T47D (cell line): ENCODE results near the gene PAN2.
A peak's percentile ranks its signal among the peaks of the same experiment; 100 is the strongest.
"Not testable (repeated sequence)": the region's sequence is repeated elsewhere in the genome, so short reads cannot be mapped to it uniquely, and the experiment has no call there.

ENCODE experiments used
- DNase-seq, 2 experiments: peaks; one replicate each; pipeline versions ENCODE4 v3.0.0 to v3.0.0-alpha.2; 2011 to 2012; ENCODE audit warnings: low read depth in 1 of 2, low spot score in 1 of 2
- JUND ChIP-seq: IDR thresholded peaks from 2 replicates; pipeline ENCODE4 v1.6.1; 2012; ENCODE audit warnings: low read depth
- in situ Hi-C: cut with HindIII; loops from 2 replicates; pipeline ENCODE4 v1.10.0; 2016; ENCODE audit warnings: low sequenced_read_pairs, low pct_unique_long_range_greater_than_20kb

PAN2 gene

GRCh38 chr12:56337753-56338251 lies 4.0 kb upstream of the PAN2 start:
- TF ChIP-seq JUND: no peak
- in situ Hi-C loops: no loop called here
- no peak for DNase-seq

DNA sequence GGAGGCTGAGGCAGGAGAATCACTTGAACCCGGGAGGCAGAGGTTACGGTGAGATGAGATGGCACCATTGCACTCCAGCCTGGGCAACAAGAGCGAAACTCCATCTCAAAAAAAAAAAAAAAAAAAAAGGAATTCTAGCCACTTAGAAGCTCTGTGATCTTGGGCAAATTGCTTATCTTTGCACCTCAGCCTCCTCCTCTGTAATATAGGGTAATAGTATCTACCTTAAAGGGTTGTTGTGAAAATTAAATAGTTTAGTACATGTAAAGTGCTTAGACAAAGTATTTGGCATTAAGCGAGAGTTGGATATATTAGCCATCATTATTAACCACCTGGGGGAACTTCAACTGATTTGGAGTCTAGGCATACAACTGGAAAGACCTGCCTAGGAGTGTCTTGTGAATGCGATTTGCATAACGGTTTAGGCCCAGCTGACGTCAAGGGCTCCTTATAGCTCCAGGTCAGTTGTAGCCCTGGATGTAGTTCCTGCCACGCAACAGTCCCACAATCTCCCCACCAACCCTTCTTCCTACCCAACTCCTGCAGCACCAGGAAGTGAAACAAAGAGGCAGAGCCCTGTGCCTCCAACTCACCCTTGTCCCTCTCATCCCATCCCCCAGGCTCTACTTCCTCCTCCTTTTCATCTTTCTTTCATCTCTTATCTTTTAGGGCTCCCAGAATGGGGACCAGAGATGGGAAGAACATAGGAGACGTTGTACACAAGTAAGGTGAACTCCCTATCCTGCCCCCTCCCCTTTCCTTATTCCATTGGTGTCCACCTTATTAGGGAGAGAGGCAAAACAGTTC lies 2.8 kb upstream of the PAN2 start:
- peak in 1 of 2 experiments; percentile 52 for DNase-seq
- no peak for TF ChIP-seq JUND
- in situ Hi-C loops: no loop called here

DNA sequence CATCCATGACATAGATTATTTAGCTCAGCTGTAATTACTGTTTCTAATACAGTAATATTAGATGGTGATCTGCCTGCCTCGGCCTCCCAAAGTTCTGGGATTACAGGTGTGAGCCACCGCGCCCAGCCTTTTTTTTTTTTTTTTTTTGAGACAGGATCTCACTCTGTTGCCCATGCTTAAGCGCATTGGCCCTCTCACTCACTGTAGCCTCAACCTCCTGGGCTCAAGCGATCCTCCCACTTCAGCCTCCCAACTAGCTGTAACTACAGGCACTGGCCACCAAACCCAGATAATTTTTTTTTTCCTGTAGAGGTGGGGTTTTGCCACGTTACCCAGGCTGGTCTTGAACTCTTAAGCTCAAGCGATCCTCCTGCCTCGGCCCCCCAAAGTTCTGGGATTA lies 1.7 kb upstream of the PAN2 start:
- in situ Hi-C loops, DNase-seq: not testable (repeated sequence)

- in situ Hi-C loops: no loop called here
- no peak for TF ChIP-seq JUND
- no peak for DNase-seq
Observed at GRCh38 chr12:56334490-56334793, 642 bp upstream of the PAN2 start.

DNA sequence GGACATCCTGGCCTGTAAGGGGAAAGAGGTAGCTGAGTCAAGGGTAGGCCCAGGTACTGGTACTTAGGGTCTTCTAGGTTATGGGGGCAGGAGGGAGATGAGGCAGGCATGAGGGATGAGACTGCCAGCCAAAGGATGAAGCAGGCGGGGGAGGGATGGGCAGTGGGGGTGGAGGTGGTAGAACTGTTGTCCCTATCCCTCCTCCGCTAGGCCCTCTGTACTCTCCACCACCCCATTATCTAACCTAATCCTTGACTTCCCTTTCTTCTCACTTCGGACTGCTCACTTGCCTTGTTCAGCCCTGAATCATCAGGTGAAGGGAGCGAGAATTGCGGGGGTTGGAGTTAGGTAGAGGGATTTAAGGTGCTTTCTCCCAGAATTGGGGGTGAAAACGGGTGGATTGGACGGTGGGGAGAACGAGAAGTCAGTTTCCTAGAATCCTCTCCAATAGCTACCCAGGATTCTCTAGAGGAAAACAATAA lies 562 bp downstream of the PAN2 start:
- no peak for DNase-seq
- in situ Hi-C loops: no loop called here
- no peak for TF ChIP-seq JUND

DNA sequence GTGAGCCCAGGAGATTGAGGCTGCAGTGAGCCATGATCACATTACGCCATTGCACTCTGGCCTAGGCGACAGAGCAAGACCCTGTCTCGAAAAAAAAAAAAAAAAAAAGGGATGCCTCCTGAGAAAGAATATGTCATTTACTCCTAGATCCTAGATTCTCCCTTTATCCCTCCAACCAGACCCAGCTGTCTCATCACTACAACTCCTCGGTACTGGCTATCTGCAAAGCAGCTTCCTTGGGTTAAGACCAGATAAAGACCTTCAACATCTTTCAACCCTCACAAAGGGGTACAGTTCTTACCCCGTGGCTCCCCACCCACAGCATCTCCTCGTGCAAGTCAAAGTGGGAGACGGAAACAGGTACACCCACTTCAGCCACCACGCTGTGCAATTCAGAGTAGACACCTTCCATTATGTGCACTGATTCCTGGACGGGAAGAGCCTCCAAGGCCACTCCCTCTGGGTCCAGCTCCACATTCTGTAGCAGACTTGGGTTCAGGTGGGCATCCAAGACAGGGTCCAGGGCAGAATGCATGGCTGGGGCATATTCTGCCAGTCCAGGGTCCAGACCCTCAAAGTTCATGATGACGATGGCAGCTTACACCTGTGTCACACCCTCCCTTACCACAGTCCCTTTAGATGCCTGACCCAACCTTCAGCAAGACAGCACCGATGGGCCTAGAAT lies 1.1 kb downstream of the PAN2 start:
- in situ Hi-C loops: no loop called here
- no peak for TF ChIP-seq JUND
- no peak for DNase-seq

DNA sequence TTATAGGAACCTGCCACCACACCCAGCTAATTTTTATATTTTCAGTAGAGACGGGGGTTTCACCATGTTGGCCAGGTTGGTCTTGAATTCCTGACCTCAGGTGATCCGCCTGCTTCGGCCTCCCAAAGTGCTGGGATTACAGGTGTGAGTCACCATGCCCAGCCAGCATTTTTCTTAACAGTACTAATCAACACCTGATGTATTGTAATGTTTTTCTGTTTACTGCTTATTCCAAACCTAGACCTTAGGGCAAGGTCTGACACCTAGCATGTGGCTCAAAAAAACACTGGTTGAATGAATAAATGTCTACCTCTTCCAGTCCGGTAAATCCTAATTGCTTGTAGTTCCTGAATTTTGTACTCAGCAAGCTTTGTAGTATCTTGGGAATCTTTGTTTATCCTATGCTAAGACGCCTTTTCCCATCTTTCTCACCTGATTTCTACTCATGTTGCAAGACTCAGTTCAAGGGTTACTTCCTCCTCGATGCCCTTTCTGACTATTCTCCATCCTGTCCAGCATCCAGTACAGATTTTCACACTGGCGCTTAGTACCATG lies 2.8 kb downstream of the PAN2 start:
- no peak for TF ChIP-seq JUND
- no peak for DNase-seq
- in situ Hi-C loops: no loop called here

DNA sequence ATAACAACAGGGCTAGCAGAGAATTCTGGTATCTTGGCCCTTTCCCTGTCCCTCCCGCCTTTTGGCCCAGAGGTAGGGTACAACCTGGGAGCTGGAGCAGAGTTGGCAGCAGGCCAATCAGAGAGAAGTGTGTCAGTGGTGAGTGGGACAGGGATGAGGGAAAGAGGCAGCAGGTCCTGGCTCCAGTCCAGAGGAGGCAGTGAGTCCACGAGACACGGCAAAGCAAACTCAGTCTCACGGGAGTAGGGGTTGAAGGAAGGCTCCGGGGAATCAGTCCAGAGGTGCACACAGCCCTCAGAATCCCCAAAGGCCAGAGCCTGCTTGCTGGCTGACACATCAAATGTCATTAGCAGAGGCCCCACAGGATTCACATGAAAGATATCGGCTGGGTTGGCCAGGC lies 7.3 kb downstream of the PAN2 start:
- no peak for TF ChIP-seq JUND
- in situ Hi-C loops: no loop called here
- no peak for DNase-seq

- in situ Hi-C loops: no loop called here
- no peak for DNase-seq
Observed at GRCh38 chr12:56326126-56326525, 7.7 kb downstream of the PAN2 start.

DNA sequence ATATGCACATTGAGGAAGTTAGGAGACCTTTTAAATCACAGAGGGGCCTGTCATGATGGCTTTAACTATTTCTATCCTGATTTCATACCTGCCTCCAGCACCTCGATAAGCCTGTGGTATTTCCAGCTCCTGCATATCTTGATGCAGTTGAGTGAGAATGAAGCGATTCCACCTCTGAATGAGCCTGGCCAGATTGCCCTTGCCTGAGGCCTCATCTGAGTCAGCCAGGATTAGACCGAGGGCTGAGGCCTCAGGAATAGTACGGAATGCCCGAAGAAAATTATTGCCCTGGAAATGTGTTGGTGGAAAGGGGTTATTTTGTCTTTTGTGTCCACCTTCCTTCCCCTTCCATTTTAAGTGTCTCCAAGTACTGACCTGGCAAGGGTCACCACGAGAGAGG lies 9.6 kb downstream of the PAN2 start:
- in situ Hi-C loops: no loop called here
- no peak for DNase-seq
- no peak for TF ChIP-seq JUND

More at GRCh38 chr12:56326126-56326525, 7.7 kb downstream of the PAN2 start:
- TF ChIP-seq JUND: no peak

DNA sequence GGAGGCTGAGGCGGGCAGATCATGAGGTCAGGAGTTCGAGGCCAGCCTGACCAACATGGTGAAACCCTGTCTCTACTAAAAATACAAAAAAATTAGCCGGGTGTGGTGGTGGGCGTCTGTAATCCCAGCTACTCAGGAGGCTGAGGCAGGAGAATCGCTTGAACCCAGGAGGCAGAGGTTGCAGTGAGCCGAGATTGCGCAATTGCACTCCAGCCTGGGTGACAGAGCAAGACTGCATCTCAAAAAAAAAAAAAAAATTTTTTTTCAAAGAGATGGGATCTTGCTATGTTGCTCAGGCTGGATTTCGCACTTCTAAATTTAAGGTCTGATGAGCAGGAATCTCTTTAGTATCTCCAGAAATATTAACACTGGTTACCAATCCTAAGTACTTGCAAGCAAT lies 12.2 kb downstream of the PAN2 start:
- DNase-seq, in situ Hi-C loops: not testable (repeated sequence)

DNA sequence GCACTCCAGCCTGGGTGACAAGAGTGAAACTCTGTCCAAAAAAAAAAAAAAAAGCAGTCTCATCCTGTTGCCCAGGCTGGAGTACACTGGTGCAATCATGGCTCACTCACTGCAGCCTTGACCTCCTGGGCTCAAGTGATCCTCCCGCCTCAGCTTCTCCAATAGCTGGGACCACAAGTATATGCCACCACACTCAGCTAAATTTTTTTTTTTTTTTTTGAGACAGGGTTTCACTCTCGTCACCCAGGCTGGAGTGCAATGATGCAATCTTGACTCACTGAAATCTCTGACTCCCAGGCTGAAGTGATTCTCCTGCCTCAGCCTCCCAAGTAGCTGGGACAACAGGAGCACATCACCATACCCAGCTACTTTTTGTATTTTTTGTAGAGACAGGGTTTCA lies 12.8 kb downstream of the PAN2 start:
- no peak for DNase-seq
- in situ Hi-C loops: no loop called here
- no peak for TF ChIP-seq JUND

- in situ Hi-C loops: no loop called here
Observed at GRCh38 chr12:56317675-56318074, 16.1 kb downstream of the PAN2 start.

More at GRCh38 chr12:56317675-56318074, 16.1 kb downstream of the PAN2 start:
- no peak for DNase-seq
- no peak for TF ChIP-seq JUND
